ENCODE results near the gene SDS.

DNA sequence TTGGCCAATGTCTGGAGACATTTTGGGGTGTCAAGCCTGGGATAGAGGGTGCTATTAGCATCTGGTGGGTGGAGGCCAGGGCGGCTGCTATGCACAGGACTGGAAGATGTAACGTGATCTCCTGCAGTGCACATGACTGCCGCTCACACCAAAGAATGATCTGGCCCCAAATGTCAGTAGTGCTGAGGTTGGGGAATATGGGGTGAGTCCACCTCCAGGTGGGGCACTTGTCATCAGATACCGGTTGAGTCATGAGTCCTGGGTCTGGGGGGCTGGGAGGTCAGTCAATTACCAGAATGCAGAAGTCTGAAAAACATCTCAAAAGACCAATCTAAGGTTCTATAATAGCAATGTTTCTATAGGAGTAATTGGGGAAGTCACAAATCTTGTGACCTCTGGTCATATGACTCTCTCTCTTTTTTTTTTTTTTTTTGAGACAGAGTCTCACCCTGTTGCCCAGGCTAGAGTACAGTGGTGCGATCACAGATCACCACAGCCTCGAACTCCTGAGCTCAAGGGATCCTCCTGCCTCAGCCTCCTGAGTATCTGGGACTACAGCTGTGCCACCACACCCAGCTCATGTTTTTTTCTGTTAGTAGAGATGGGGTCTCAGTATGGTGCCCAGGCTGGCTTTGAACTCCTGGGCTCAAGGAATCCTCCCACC is 12.5 kb upstream of the SDS start:
- no peak for TF ChIP-seq EZH2phosphoT487 (IDR thresholded peaks at IDR 0.05; ENCODE audit: unreplicated experiment)
- TF ChIP-seq STAT1 (IDR thresholded peaks at IDR 0.05; ENCODE audit: unreplicated experiment) = no peak
- no peak for TF ChIP-seq POLR2AphosphoS5 (IDR thresholded peaks at IDR 0.05; ENCODE audit: low read depth)

All from GM23338 (cell line).